GM23338 (cell line): Measurements from ENCODE around the gene C10orf90. TPM values are rescaled to one million over a fixed set of nuclear protein-coding genes. Genes with fewer than 3 reads are reported as not detected.

Experiments
- ATAC-seq: fragments of 200-7000 bp; cut with Tn5 transposase; 3 replicates; pipeline ENCODE4 v1.9.1; 2020
- DNase-seq: peaks from one replicate; pipeline ENCODE4 v3.0.0-alpha.2; 2015; ENCODE audit warnings: low spot score
- H2AFZ ChIP-seq: fragments of 200-600 bp; sonication (generic); 2 replicates; pipeline ENCODE4 v1.8.0; 2016; ENCODE audit warnings: antibody characterized with exemption, mild to moderate bottlenecking, moderate library complexity
- H3F3A ChIP-seq: fragments of 200-600 bp; sonication (generic); replicated peaks from 2 replicates; pipeline ENCODE4 v1.8.0; 2017; ENCODE audit warnings: antibody characterized with exemption, mixed run types, low read depth
- H3K27ac ChIP-seq: fragments of 200-600 bp; sonication (generic); 2 replicates; pipeline ENCODE4 v1.6.1; 2016; ENCODE audit warnings: low read depth
- H3K27me3 ChIP-seq: fragments of 200-600 bp; sonication (generic); 2 replicates; pipeline ENCODE4 v1.8.0; 2016; ENCODE audit warnings: mild to moderate bottlenecking, mixed run types, moderate library complexity; ENCODE audit not compliant: insufficient read depth
- H3K36me3 ChIP-seq: fragments of 200-600 bp; sonication (generic); 2 replicates; pipeline ENCODE4 v1.8.0; 2016; ENCODE audit warnings: mild to moderate bottlenecking; ENCODE audit not compliant: insufficient read depth
- H3K4me1 ChIP-seq: fragments of 200-600 bp; sonication (generic); 2 replicates; pipeline ENCODE4 v1.8.0; 2016; ENCODE audit warnings: mild to moderate bottlenecking, moderate library complexity; ENCODE audit not compliant: insufficient read depth
- H3K4me2 ChIP-seq: fragments of 200-600 bp; sonication (generic); 2 replicates; pipeline ENCODE4 v1.7.1; 2017; ENCODE audit warnings: mixed run types
- H3K4me3 ChIP-seq: fragments of 200-600 bp; sonication (generic); 2 replicates; pipeline ENCODE4 v1.6.1; 2016; ENCODE audit warnings: mixed run types
- H3K79me2 ChIP-seq: fragments of 200-600 bp; sonication (generic); replicated peaks from 2 replicates; pipeline ENCODE4 v1.8.0; 2017; ENCODE audit warnings: mild to moderate bottlenecking; ENCODE audit not compliant: insufficient read depth
- H3K9me2 ChIP-seq: fragments of 200-600 bp; sonication (generic); 2 replicates; pipeline ENCODE4 v1.8.0; 2017; ENCODE audit not compliant: insufficient read depth
- H4K20me1 ChIP-seq: fragments of 200-600 bp; sonication (generic); replicated peaks from 2 replicates; pipeline ENCODE4 v1.8.0; 2017; ENCODE audit warnings: mild to moderate bottlenecking; ENCODE audit not compliant: insufficient read depth
- H3K27ac Mint-ChIP-seq: 2 replicates; pipeline ENCODE4 v1.8.0; 2020; ENCODE audit warnings: inconsistent platforms, mild to moderate bottlenecking, moderate library complexity, mixed read lengths
- H3K27me3 Mint-ChIP-seq: 3 replicates; pipeline ENCODE4 v1.8.0; 2022; ENCODE audit warnings: low read depth, mild to moderate bottlenecking, moderate library complexity, mixed read lengths, inconsistent platforms; ENCODE audit not compliant: insufficient read depth, poor library complexity
- H3K36me3 Mint-ChIP-seq: 3 replicates; pipeline ENCODE4 v1.8.0; 2021; ENCODE audit warnings: low read depth, mild to moderate bottlenecking, inconsistent platforms, moderate library complexity, mixed read lengths
- H3K4me1 Mint-ChIP-seq: 3 replicates; pipeline ENCODE4 v1.8.0; 2020; ENCODE audit warnings: mild to moderate bottlenecking, inconsistent platforms, mixed read lengths
- H3K4me3 Mint-ChIP-seq: 3 replicates; pipeline ENCODE4 v1.8.0; 2021; ENCODE audit warnings: moderate library complexity, mild to moderate bottlenecking, inconsistent platforms, mixed read lengths
- H3K9me3 Mint-ChIP-seq: 3 replicates; pipeline ENCODE4 v1.8.0; 2020; ENCODE audit warnings: moderate library complexity, mild to moderate bottlenecking, inconsistent platforms, mixed read lengths
- CREB1 ChIP-seq: fragments of 250-450 bp; sonication (Bioruptor Pico); IDR thresholded peaks from 2 replicates; pipeline ENCODE4 v1.5.0; 2020; ENCODE audit warnings: low read depth, mild to moderate bottlenecking, moderate library complexity
- EZH2 ChIP-seq: fragments of 200-600 bp; sonication (generic); IDR thresholded peaks from one replicate; pipeline ENCODE4 v1.8.0; 2017; ENCODE audit warnings: antibody characterized with exemption, mild to moderate bottlenecking, low read depth; ENCODE audit not compliant: unreplicated experiment
- EZH2phosphoT487 ChIP-seq: fragments of 200-600 bp; sonication (generic); IDR thresholded peaks from one replicate; pipeline ENCODE4 v1.8.1; 2018; ENCODE audit warnings: antibody characterized with exemption; ENCODE audit not compliant: unreplicated experiment
- JUNB ChIP-seq: IDR thresholded peaks from one replicate; pipeline ENCODE4 v1.6.1; 2016; ENCODE audit warnings: antibody characterized with exemption; ENCODE audit not compliant: unreplicated experiment
- NANOG ChIP-seq: IDR thresholded peaks from 2 replicates; pipeline ENCODE4 v1.6.1; 2016; ENCODE audit warnings: antibody characterized with exemption, borderline replicate concordance
- POLR2AphosphoS5 ChIP-seq: IDR thresholded peaks from 2 replicates; pipeline ENCODE4 v1.6.1; 2016; ENCODE audit warnings: antibody characterized with exemption, low read depth
- STAT1 ChIP-seq: IDR thresholded peaks from one replicate; pipeline ENCODE4 v1.6.1; 2016; ENCODE audit warnings: antibody characterized with exemption; ENCODE audit not compliant: unreplicated experiment
- ZNF114 ChIP-seq: fragments of 250-450 bp; sonication (Bioruptor Pico); IDR thresholded peaks from 2 replicates; pipeline ENCODE4 v1.5.0; 2020; ENCODE audit warnings: mild to moderate bottlenecking, moderate library complexity
- ZNF331 ChIP-seq: fragments of 250-450 bp; sonication (Bioruptor Pico); IDR thresholded peaks from 2 replicates; pipeline ENCODE4 v1.5.0; 2020; ENCODE audit warnings: low read depth, mild to moderate bottlenecking, moderate library complexity
- polyA plus RNA-seq: library from polyadenylated mRNA; unstranded; fragments of >200 nt; fragmentation: Nextera tagmentation; extraction: Ambion mirVana; gene quantifications from 2 replicates; pipeline ENCODE4 v1.2.1, GENCODE V29; 2016
- total RNA-seq: library from RNA; depleted of rRNA; stranded (reverse); fragments of >200 nt; shearing (Covaris generic); gene quantifications from 2 replicates; pipeline ENCODE4 v1.2.3, GENCODE V29; 2014
- TF ChIP-seq, protein P1 (sequence below): IDR thresholded peaks from 2 replicates; pipeline ENCODE4 v1.6.1; 2016; ENCODE audit warnings: antibody characterized with exemption
- TF ChIP-seq, protein P2 (sequence below): IDR thresholded peaks from one replicate; pipeline ENCODE4 v1.6.1; 2018; ENCODE audit warnings: antibody characterized with exemption; ENCODE audit not compliant: unreplicated experiment
- TF ChIP-seq, protein P3 (sequence below): fragments of 250-450 bp; sonication (Bioruptor Pico); IDR thresholded peaks from 2 replicates; pipeline ENCODE4 v1.5.0; 2020; ENCODE audit warnings: mild to moderate bottlenecking, moderate library complexity
- TF ChIP-seq, protein P4 (sequence below), 2 experiments: fragments of 200-600 bp in 1 of 2; sonication (generic) in 1 of 2; conservative IDR thresholded peaks; 2 replicates each; pipeline versions ENCODE4 v1.5.1 to v1.6.1; 2016 to 2017; ENCODE audit warnings: antibody characterized with exemption in 2 of 2, low read depth in 2 of 2, mild to moderate bottlenecking in 2 of 2, moderate library complexity in 1 of 2

Gene C10orf90
- total and polyA plus RNA-seq, 2 experiments from 2014 or later: 0.76 to 0.97 TPM

DNA sequence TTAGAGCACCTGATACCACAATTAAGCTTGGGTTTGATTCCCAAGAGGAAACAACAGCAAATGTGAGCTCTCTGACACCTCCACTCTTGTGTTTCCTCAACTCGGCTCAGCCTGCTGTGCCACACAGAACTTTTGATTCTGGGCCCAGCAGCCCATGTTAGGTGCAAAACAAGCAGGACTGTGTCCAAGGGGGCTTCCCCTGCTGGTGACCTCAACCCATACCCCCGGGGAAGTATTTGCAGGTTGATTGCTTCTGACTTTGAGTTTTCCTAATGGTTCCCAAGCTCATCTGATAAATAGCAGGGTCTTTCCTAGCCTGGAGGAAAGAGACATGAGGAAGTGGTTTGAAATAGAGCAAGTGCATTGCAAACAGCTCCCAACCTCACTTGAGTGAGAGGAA is 238.7 kb downstream of the C10orf90 start:
- H3K79me2 ChIP-seq: no peaks in the 10 kb centered on the region
- TF ChIP-seq, protein P1, sequence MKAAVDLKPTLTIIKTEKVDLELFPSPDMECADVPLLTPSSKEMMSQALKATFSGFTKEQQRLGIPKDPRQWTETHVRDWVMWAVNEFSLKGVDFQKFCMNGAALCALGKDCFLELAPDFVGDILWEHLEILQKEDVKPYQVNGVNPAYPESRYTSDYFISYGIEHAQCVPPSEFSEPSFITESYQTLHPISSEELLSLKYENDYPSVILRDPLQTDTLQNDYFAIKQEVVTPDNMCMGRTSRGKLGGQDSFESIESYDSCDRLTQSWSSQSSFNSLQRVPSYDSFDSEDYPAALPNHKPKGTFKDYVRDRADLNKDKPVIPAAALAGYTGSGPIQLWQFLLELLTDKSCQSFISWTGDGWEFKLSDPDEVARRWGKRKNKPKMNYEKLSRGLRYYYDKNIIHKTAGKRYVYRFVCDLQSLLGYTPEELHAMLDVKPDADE: no peak
- TF ChIP-seq JUNB (no peak), EZH2phosphoT487 (no peak), POLR2AphosphoS5 (no peak), ZNF331 (CRISPR knock-in tag) (no peak), NANOG (no peak), STAT1 (no peak), EZH2 (no peak), CREB1 (CRISPR knock-in tag) (no peak), ZNF114 (no peak)
- TF ChIP-seq, protein P2, sequence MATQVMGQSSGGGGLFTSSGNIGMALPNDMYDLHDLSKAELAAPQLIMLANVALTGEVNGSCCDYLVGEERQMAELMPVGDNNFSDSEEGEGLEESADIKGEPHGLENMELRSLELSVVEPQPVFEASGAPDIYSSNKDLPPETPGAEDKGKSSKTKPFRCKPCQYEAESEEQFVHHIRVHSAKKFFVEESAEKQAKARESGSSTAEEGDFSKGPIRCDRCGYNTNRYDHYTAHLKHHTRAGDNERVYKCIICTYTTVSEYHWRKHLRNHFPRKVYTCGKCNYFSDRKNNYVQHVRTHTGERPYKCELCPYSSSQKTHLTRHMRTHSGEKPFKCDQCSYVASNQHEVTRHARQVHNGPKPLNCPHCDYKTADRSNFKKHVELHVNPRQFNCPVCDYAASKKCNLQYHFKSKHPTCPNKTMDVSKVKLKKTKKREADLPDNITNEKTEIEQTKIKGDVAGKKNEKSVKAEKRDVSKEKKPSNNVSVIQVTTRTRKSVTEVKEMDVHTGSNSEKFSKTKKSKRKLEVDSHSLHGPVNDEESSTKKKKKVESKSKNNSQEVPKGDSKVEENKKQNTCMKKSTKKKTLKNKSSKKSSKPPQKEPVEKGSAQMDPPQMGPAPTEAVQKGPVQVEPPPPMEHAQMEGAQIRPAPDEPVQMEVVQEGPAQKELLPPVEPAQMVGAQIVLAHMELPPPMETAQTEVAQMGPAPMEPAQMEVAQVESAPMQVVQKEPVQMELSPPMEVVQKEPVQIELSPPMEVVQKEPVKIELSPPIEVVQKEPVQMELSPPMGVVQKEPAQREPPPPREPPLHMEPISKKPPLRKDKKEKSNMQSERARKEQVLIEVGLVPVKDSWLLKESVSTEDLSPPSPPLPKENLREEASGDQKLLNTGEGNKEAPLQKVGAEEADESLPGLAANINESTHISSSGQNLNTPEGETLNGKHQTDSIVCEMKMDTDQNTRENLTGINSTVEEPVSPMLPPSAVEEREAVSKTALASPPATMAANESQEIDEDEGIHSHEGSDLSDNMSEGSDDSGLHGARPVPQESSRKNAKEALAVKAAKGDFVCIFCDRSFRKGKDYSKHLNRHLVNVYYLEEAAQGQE: no peak
- TF ChIP-seq, protein P3, sequence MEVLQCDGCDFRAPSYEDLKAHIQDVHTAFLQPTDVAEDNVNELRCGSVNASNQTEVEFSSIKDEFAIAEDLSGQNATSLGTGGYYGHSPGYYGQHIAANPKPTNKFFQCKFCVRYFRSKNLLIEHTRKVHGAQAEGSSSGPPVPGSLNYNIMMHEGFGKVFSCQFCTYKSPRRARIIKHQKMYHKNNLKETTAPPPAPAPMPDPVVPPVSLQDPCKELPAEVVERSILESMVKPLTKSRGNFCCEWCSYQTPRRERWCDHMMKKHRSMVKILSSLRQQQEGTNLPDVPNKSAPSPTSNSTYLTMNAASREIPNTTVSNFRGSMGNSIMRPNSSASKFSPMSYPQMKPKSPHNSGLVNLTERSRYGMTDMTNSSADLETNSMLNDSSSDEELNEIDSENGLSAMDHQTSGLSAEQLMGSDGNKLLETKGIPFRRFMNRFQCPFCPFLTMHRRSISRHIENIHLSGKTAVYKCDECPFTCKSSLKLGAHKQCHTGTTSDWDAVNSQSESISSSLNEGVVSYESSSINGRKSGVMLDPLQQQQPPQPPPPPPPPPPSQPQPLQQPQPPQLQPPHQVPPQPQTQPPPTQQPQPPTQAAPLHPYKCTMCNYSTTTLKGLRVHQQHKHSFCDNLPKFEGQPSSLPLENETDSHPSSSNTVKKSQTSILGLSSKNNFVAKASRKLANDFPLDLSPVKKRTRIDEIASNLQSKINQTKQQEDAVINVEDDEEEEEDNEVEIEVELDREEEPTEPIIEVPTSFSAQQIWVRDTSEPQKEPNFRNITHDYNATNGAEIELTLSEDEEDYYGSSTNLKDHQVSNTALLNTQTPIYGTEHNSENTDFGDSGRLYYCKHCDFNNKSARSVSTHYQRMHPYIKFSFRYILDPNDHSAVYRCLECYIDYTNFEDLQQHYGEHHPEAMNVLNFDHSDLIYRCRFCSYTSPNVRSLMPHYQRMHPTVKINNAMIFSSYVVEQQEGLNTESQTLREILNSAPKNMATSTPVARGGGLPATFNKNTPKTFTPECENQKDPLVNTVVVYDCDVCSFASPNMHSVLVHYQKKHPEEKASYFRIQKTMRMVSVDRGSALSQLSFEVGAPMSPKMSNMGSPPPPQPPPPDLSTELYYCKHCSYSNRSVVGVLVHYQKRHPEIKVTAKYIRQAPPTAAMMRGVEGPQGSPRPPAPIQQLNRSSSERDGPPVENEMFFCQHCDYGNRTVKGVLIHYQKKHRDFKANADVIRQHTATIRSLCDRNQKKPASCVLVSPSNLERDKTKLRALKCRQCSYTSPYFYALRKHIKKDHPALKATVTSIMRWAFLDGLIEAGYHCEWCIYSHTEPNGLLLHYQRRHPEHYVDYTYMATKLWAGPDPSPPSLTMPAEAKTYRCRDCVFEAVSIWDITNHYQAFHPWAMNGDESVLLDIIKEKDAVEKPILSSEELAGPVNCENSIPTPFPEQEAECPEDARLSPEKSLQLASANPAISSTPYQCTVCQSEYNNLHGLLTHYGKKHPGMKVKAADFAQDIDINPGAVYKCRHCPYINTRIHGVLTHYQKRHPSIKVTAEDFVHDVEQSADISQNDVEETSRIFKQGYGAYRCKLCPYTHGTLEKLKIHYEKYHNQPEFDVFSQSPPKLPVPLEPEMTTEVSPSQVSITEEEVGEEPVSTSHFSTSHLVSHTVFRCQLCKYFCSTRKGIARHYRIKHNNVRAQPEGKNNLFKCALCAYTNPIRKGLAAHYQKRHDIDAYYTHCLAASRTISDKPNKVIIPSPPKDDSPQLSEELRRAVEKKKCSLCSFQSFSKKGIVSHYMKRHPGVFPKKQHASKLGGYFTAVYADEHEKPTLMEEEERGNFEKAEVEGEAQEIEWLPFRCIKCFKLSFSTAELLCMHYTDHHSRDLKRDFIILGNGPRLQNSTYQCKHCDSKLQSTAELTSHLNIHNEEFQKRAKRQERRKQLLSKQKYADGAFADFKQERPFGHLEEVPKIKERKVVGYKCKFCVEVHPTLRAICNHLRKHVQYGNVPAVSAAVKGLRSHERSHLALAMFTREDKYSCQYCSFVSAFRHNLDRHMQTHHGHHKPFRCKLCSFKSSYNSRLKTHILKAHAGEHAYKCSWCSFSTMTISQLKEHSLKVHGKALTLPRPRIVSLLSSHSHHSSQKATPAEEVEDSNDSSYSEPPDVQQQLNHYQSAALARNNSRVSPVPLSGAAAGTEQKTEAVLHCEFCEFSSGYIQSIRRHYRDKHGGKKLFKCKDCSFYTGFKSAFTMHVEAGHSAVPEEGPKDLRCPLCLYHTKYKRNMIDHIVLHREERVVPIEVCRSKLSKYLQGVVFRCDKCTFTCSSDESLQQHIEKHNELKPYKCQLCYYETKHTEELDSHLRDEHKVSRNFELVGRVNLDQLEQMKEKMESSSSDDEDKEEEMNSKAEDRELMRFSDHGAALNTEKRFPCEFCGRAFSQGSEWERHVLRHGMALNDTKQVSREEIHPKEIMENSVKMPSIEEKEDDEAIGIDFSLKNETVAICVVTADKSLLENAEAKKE (CRISPR knock-in tag): no peak
- TF ChIP-seq, protein P4, sequence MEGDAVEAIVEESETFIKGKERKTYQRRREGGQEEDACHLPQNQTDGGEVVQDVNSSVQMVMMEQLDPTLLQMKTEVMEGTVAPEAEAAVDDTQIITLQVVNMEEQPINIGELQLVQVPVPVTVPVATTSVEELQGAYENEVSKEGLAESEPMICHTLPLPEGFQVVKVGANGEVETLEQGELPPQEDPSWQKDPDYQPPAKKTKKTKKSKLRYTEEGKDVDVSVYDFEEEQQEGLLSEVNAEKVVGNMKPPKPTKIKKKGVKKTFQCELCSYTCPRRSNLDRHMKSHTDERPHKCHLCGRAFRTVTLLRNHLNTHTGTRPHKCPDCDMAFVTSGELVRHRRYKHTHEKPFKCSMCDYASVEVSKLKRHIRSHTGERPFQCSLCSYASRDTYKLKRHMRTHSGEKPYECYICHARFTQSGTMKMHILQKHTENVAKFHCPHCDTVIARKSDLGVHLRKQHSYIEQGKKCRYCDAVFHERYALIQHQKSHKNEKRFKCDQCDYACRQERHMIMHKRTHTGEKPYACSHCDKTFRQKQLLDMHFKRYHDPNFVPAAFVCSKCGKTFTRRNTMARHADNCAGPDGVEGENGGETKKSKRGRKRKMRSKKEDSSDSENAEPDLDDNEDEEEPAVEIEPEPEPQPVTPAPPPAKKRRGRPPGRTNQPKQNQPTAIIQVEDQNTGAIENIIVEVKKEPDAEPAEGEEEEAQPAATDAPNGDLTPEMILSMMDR (conservative IDR thresholded peaks at IDR 0.05; ENCODE audit: low read depth in 2 of 2): no peak
- no peak overlapping the region for H3K4me2 ChIP-seq
- Mint-ChIP-seq H3K9me3 (no peaks in the 10 kb centered on the region), H3K27me3 (peaks cover 2% of the 10 kb centered on the region), H3K27ac (no peak overlapping the region), H3K36me3 (no peaks in the 10 kb centered on the region), H3K4me1 (no peaks in the 10 kb centered on the region), H3K4me3 (no peak overlapping the region)
- no peaks in the 10 kb centered on the region for H3K36me3 ChIP-seq
- no peaks in the 10 kb centered on the region for H3F3A ChIP-seq
- ATAC-seq (no peak), DNase-seq (no peak)
- no peak overlapping the region for H3K27ac ChIP-seq
- no peak overlapping the region for H2AFZ ChIP-seq
- H3K4me1 ChIP-seq: no peaks in the 10 kb centered on the region
- no peak overlapping the region for H3K4me3 ChIP-seq
- H4K20me1 ChIP-seq: no peaks in the 10 kb centered on the region
- peaks cover 29% of the 10 kb centered on the region; the same call in 1 of the 2 replicates for H3K9me2 ChIP-seq
- no peaks in the 10 kb centered on the region for H3K27me3 ChIP-seq
